Measurements from ENCODE around the gene DAGLB.
"Not testable (repeated sequence)": the region's sequence is repeated elsewhere in the genome, so short reads cannot be mapped to it uniquely, and the experiment has no call there.

Gene DAGLB

DNA sequence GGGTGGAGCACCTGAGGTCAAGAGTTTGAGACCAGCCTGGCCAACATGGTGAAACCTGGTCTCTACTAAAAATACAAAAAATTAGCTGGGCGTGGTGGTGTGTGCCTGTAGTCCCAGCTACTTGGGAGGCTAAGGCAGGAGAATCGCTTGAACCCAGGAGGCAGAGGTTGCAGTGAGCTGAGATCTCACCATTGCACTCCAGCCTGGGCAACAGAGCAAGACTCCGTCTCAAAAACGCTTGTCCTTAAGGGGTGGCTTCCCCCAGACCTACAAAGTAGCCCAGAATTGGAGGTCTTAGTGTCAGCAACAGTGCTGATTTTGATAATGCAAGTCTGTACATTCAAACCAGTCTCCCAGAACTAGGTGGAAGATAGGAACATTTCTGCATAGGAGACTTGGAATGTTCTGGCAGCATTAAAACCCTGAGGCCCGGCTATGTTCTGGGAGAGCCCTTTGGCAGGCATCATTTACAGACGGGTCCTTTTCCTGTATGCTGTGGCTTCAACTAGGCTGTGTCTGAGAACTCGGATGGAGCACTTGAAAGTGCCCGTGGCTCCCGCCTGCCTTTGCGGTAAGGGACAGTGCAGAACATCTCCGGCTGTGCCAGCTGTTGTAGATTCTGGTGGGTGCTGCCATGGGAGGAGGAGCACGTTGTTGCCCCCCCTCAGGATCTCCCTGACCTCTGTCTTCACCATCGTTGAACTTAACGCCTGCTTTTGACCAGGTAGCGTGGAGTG is 49.8 kb downstream of the DAGLB start:
- H3K36me3 ChIP-seq (ENCODE audit: control insufficient read depth, insufficient read depth, low read length), result peaks cover 50% of the 10 kb centered on the region
- H3K27ac ChIP-seq (ENCODE audit: low read depth, low read length); H3K9ac ChIP-seq (ENCODE audit: low read depth, low read length); H3K4me1 ChIP-seq (ENCODE audit: control insufficient read depth, insufficient read depth, low read length); H3K9me3 ChIP-seq (ENCODE audit: control insufficient read depth, insufficient read depth, low read length); H3K4me3 ChIP-seq (ENCODE audit: low read depth, low read length); H3K27me3 ChIP-seq (ENCODE audit: control insufficient read depth, insufficient read depth, low read length): not testable (repeated sequence)

DNA sequence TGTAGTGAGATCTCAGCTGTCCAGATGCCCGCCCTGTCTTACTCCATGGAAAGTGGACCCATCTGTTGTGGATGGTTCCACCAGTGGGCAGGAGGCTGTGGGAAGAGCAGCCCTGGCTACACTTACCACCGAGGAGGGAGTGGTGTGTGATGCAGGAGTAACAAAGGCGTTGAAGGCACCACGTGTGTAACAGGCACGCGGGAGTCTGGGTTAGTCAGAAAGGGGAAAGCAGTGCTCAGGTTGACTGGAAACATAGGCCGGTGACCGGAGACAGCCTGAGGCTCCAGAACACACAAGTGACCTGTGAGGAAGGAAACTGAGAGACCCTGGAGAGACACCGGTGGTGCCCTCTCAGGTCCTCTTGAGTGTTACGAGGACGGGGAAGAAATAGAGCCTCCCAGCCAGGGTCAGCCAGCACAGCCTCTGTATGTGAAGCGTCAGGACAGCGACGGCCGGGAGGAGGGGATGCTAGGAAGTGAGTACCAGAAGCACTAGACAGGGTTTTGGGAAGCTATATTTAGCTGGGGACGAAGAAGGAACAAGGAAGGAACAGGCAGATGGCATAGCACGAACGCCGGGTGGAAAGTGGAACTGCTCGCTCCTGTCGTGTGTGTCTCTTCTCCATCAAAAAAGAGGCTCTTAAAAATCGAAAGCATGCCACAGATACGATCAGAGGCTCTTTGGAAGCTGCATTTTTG is 51.7 kb downstream of the DAGLB start:
- H3K4me1 ChIP-seq (ENCODE audit: control insufficient read depth, insufficient read depth, low read length), result 0 out of 2 replicates have a peak, but pooled peaks cover 4% of the 10 kb centered on the region
- no peak overlapping the region for H3K27ac ChIP-seq (ENCODE audit: low read depth, low read length)
- no peak overlapping the region for H3K4me3 ChIP-seq (ENCODE audit: low read depth, low read length)
- peaks cover 49% of the 10 kb centered on the region for H3K36me3 ChIP-seq (ENCODE audit: control insufficient read depth, insufficient read depth, low read length)
- H3K9ac ChIP-seq (ENCODE audit: low read depth, low read length), result no peak overlapping the region
- H3K9me3 ChIP-seq (ENCODE audit: control insufficient read depth, insufficient read depth, low read length), result no peaks in the 10 kb centered on the region
- no peaks in the 10 kb centered on the region for H3K27me3 ChIP-seq (ENCODE audit: control insufficient read depth, insufficient read depth, low read length)

DNA sequence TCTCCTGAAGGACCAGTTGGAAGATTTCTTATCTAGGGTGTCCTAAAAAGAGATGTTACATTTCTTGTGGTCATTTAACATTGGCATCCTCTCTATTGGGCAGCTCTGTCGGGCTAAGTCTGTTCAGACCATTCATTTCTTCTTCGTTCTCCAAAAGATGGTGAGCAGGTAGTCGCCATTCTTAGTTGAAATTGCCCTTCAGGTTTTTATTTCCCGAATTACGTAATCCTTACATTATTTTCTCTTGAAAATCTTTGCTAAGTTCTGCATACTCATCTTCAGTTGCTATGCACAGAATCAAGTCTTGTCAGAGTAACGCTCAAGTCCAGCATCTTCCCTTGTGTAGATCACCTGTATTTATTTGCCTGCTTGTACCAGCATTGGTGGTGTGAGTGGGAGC is 53.6 kb downstream of the DAGLB start:
- peaks cover 50% of the 10 kb centered on the region for H3K36me3 ChIP-seq (ENCODE audit: control insufficient read depth, insufficient read depth, low read length)
- H3K27me3 ChIP-seq (ENCODE audit: control insufficient read depth, insufficient read depth, low read length), result no peaks in the 10 kb centered on the region
- no peak overlapping the region for H3K9ac ChIP-seq (ENCODE audit: low read depth, low read length)
- H3K9me3 ChIP-seq (ENCODE audit: control insufficient read depth, insufficient read depth, low read length), result no peaks in the 10 kb centered on the region
- no peak overlapping the region for H3K4me3 ChIP-seq (ENCODE audit: low read depth, low read length)
- 0 out of 2 replicates have a peak, but pooled peaks cover 4% of the 10 kb centered on the region for H3K4me1 ChIP-seq (ENCODE audit: control insufficient read depth, insufficient read depth, low read length)
- H3K27ac ChIP-seq (ENCODE audit: low read depth, low read length), result no peak overlapping the region

DNA sequence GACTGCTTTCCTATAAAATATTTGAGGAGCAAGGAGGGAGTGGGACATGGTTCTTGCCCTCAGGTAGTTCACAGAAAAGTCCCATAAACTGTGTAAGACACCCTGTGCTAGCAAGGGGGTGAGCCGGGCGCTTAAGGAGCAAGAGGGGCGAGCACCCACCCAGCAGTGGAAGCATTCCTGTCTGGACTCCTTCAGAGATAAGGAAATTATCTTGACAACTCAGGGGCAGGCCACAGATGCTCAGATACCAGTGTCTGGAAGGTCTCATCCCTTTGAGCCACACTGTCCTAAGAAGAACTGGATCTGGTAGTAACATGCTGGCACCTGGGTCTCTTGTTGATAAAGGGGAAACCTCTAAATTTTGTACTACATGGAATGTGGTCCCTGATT is 54.1 kb downstream of the DAGLB start:
- H3K36me3 ChIP-seq (ENCODE audit: control insufficient read depth, insufficient read depth, low read length), result peaks cover 55% of the 10 kb centered on the region
- H3K9ac ChIP-seq (ENCODE audit: low read depth, low read length), result no peak overlapping the region
- H3K4me1 ChIP-seq (ENCODE audit: control insufficient read depth, insufficient read depth, low read length), result 0 out of 2 replicates have a peak, but pooled peaks cover 1% of the 10 kb centered on the region
- no peak overlapping the region for H3K27ac ChIP-seq (ENCODE audit: low read depth, low read length)
- no peak overlapping the region for H3K4me3 ChIP-seq (ENCODE audit: low read depth, low read length)
- H3K27me3 ChIP-seq (ENCODE audit: control insufficient read depth, insufficient read depth, low read length), result no peaks in the 10 kb centered on the region
- H3K9me3 ChIP-seq (ENCODE audit: control insufficient read depth, insufficient read depth, low read length), result no peaks in the 10 kb centered on the region

DNA sequence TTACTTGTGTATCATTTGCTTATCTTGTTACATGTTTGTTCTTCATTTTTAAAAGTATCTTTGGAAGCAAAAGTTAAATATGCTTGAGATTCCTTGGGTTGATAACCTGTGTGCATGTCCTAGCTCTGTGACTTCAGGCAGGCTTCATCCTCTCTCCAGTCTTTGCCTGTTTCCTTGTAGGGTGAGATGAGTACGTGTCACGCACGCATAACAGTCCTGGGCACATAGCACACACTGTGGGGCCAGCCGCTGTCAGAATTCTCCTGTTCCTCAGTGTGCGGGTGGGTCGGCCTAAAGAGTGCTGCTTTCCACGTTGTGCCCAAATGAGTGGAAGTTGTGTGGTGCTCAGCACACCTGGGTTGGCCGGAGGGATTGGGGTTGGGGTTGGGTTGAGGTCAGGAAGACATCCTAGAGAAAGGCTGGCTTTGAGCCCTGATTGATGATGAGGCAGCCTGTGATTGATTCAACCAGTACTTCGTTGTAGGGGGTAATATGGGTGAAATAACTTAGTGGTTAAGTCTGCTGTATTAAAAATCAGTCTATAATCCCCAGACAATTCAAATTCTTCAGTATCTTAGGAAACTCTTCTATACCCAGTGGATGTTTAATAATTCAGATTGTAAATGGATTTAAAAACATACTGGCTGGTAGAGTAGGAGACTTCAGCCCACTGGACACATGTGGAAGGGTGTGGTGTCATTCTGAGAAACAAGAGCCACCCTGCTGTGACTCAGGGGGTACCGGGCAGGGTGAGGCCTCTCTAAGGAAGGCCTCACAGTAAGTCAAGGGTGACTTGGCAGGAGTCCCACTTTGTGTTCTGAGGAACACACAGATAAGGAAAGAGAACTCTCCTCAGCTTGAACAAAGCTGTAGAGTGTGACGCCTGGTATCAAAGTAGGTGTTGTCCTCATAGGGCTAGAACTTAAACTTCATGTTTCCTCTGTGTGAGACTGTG is 54.8 kb downstream of the DAGLB start:
- H3K9ac ChIP-seq (ENCODE audit: low read depth, low read length), result no peak overlapping the region
- no peaks in the 10 kb centered on the region for H3K9me3 ChIP-seq (ENCODE audit: control insufficient read depth, insufficient read depth, low read length)
- peaks cover 61% of the 10 kb centered on the region for H3K36me3 ChIP-seq (ENCODE audit: control insufficient read depth, insufficient read depth, low read length)
- no peak overlapping the region for H3K27ac ChIP-seq (ENCODE audit: low read depth, low read length)
- no peaks in the 10 kb centered on the region for H3K27me3 ChIP-seq (ENCODE audit: control insufficient read depth, insufficient read depth, low read length)
- H3K4me1 ChIP-seq (ENCODE audit: control insufficient read depth, insufficient read depth, low read length), result no peaks in the 10 kb centered on the region
- H3K4me3 ChIP-seq (ENCODE audit: low read depth, low read length), result no peak overlapping the region

DNA sequence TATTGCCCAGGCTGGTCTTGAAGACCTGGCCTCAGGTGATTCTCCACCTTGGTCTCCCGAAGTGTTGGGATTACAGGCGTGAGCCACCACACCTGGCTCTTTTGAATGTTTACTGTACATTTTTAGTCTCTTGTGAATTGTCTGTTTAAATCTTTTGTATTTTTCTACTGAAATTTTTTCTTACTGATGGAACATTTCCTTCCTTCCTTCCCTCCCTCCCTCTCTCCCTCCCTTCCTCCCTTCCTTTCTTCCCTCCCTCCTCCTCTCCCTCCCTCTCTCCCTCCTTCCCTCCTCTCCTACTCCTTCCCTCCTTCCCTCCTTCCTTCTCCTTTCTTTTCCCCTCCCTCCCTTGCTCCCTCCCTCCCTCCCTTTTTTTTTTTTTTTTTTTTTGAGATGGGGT is 58.0 kb downstream of the DAGLB start:
- Histone ChIP-seq H3K9ac (ENCODE audit: low read depth, low read length) (no peak overlapping the region), H3K4me1 (ENCODE audit: control insufficient read depth, insufficient read depth, low read length) (peaks cover 14% of the 10 kb centered on the region), H3K36me3 (ENCODE audit: control insufficient read depth, insufficient read depth, low read length) (peaks cover 71% of the 10 kb centered on the region), H3K27ac (ENCODE audit: low read depth, low read length) (no peak overlapping the region), H3K27me3 (ENCODE audit: control insufficient read depth, insufficient read depth, low read length) (no peaks in the 10 kb centered on the region), H3K4me3 (ENCODE audit: low read depth, low read length) (no peak overlapping the region), H3K9me3 (ENCODE audit: control insufficient read depth, insufficient read depth, low read length) (no peaks in the 10 kb centered on the region)

DNA sequence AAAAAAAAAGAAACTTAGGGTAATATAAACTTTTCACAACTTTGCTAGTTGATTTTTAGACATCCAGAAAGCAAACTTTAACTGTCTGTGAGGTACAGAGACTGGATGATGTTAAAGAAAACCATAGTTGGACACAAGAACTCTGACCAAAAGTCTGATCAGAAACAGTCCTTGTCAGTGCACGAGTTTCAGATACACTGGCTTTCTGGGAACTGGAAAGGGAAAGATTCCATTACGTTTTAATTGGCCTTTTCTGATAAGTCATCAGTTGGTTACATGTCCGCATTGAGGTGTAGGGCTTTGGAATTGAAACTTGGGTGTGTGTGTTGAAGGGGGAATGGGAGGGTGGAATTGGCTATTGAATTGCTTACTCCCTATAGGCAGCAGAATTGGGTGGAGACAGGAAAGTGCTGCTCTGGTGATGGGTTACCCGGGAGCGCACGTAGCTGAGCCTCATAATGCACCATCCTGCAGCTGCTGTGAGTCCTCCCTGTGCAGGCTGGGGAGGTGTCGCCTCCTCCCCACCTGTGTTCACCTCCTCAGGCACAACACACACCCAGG is 59.9 kb downstream of the DAGLB start:
- peaks cover 28% of the 10 kb centered on the region for H3K4me1 ChIP-seq (ENCODE audit: control insufficient read depth, insufficient read depth, low read length)
- H3K27me3 ChIP-seq (ENCODE audit: control insufficient read depth, insufficient read depth, low read length), result no peaks in the 10 kb centered on the region
- peaks cover 54% of the 10 kb centered on the region for H3K36me3 ChIP-seq (ENCODE audit: control insufficient read depth, insufficient read depth, low read length)
- H3K9ac ChIP-seq (ENCODE audit: low read depth, low read length), result no peak overlapping the region
- no peaks in the 10 kb centered on the region for H3K9me3 ChIP-seq (ENCODE audit: control insufficient read depth, insufficient read depth, low read length)
- H3K4me3 ChIP-seq (ENCODE audit: low read depth, low read length), result no peak overlapping the region
- H3K27ac ChIP-seq (ENCODE audit: low read depth, low read length), result no peak overlapping the region

DNA sequence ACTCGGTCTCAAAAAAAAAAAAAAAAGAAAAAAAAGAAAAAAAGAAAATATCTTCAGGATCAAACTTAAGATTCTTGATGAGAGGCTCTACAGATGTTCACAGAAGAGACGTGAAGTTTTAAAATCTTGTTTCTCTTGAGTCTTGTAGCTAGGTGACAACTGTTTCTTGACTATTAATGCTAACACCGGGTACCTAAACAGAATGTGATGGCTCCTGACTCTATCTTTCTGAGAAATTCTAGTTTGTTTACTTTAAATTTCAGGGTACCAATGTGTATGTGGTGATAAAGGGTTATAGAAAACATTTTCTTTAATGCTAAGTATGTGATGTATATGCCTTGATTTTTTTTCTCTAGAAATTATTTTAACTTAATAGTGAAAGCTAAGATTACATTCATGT is 61.0 kb downstream of the DAGLB start:
- Histone ChIP-seq H3K36me3 (ENCODE audit: control insufficient read depth, insufficient read depth, low read length) (peaks cover 44% of the 10 kb centered on the region), H3K4me3 (ENCODE audit: low read depth, low read length) (no peak overlapping the region), H3K9ac (ENCODE audit: low read depth, low read length) (no peak overlapping the region), H3K9me3 (ENCODE audit: control insufficient read depth, insufficient read depth, low read length) (no peaks in the 10 kb centered on the region), H3K4me1 (ENCODE audit: control insufficient read depth, insufficient read depth, low read length) (peaks cover 32% of the 10 kb centered on the region), H3K27me3 (ENCODE audit: control insufficient read depth, insufficient read depth, low read length) (no peaks in the 10 kb centered on the region), H3K27ac (ENCODE audit: low read depth, low read length) (no peak overlapping the region)

DNA sequence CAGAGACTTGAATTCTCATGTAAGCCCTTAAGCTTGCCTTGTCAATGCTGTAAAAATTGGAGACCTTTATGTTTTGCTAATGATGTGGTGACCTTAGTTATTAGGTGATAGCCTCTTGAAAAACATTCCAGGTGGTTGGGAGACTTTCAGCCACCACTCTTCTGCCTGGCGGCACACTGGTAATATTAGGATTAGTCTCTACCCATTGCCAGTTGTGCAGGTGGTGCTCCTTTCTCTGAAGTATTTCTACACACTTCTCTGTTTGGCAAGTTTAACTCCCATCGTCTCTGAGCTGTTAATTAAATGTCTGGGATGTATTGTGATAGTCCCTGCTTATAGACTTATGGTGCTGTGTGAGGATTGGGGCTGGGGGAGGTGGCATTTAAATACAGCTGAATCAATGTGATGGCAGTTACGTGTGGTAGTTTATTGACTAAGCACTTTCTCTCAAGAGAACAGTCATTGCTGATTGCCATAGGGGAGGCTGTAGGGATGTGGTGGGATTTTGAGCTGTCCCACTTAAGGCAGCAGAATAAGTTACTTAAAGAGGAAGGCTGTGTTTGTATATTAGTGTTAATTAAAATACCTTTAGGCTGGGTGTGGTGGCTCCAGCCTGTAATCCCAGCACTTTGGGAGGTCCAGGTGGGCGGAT is 61.7 kb downstream of the DAGLB start:
- peaks cover 32% of the 10 kb centered on the region for H3K4me1 ChIP-seq (ENCODE audit: control insufficient read depth, insufficient read depth, low read length)
- H3K36me3 ChIP-seq (ENCODE audit: control insufficient read depth, insufficient read depth, low read length), result peaks cover 37% of the 10 kb centered on the region
- no peaks in the 10 kb centered on the region for H3K27me3 ChIP-seq (ENCODE audit: control insufficient read depth, insufficient read depth, low read length)
- peak overlapping the region; percentile 74 for H3K27ac ChIP-seq (ENCODE audit: low read depth, low read length)
- no peak overlapping the region for H3K9ac ChIP-seq (ENCODE audit: low read depth, low read length)
- H3K9me3 ChIP-seq (ENCODE audit: control insufficient read depth, insufficient read depth, low read length), result no peaks in the 10 kb centered on the region
- no peak overlapping the region for H3K4me3 ChIP-seq (ENCODE audit: low read depth, low read length)

DNA sequence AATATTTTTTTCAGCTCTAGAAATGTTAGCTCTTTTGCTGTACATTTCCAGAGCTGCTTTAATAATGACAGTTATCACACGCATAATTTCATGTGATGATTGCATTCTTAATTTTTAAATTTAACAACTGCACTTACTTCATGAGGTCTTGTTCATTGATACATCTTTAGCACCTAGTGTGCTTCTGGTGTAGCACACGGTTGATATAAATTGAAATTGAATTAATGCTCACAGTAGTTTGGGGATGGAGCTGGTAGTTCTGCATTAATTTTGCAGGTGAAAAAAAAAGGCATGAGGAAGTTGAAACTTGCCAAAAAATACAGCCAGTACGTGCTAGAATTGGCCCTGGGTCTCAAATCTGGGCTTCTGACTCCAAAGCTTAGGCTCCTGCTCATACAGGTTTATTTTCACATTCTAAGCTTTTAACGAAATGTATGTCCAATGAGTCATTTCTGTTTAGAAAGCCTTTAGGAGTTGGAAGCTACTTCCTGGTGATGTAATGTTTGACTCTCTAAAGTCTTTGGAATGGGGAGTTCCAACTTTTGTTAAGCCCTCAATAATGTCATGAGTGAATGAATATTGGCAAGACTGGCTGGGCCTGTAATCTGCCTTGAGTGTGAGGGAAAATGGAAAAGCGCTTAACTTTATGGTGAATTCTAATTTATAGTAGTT is 62.5 kb downstream of the DAGLB start:
- Histone ChIP-seq H3K9ac (ENCODE audit: low read depth, low read length) (0 out of 2 replicates have a peak overlapping the region, but pooled peaks have one; percentile 11), H3K27ac (ENCODE audit: low read depth, low read length) (peak overlapping the region; percentile 74)

More for the DNA sequence above, 62.5 kb downstream of the DAGLB start:
- no peaks in the 10 kb centered on the region for H3K27me3 ChIP-seq (ENCODE audit: control insufficient read depth, insufficient read depth, low read length)
- peaks cover 33% of the 10 kb centered on the region for H3K36me3 ChIP-seq (ENCODE audit: control insufficient read depth, insufficient read depth, low read length)
- no peaks in the 10 kb centered on the region for H3K9me3 ChIP-seq (ENCODE audit: control insufficient read depth, insufficient read depth, low read length)
- H3K4me1 ChIP-seq (ENCODE audit: control insufficient read depth, insufficient read depth, low read length), result peaks cover 32% of the 10 kb centered on the region
- no peak overlapping the region for H3K4me3 ChIP-seq (ENCODE audit: low read depth, low read length)

Data from HUES48 (cell line).